Activated CD4-positive, CD25-positive, alpha-beta regulatory T cell treated with anti-CD3 and anti-CD28 coated beads, Interleukin-2, amount 50 U/mL, for 24 hours (primary cell): ENCODE results near the gene KRTAP9-9.
"Not testable (repeated sequence)": the region's sequence is repeated elsewhere in the genome, so short reads cannot be mapped to it uniquely, and the experiment has no call there.

Experiments
- ATAC-seq, 2 donors: fragments of 150-1000 bp; cut with Tn5 transposase; one replicate each; pipeline ENCODE4 v1.10.0; 2021; ENCODE audit warnings: mild to moderate bottlenecking in 1 of 2, moderate library complexity in 1 of 2

KRTAP9-9 gene

GRCh38 chr17:41265078-41265477 is 9.9 kb downstream of the KRTAP9-9 start, which contains the start of gene KRTAP9-6:
TSS of gene KRTAP9-6 (plus strand) at chr17:41265378. CDS start at chr17:41265378, 0 bp downstream.
- ATAC-seq = no peak

DNA sequence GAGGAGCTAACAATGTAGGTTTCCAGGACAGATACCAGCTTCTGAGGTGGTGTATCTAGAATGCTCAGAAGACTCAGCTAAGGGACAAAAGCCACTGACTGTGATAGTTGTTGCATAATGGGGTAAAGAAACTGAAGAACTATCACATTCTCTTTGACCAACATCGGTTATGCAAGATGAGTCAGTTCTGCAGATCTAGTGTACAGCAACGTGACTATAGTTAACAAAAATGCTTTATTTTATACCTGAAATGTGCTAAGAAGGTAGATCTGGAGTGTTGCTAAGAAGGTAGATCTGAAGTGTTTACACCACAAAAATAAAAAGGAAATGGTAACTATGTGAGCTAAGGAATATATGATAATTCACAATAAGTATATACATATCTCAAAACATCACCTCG is 12.5 kb downstream of the KRTAP9-9 start:
- no peak for ATAC-seq

- not testable (repeated sequence) for ATAC-seq
These were observed 16.1 kb downstream of the KRTAP9-9 start for GRCh38 chr17:41271323-41271722.

GRCh38 chr17:41271858-41272257 is 16.7 kb downstream of the KRTAP9-9 start:
- ATAC-seq = no peak

- ATAC-seq = not testable (repeated sequence)
These were observed 20.5 kb downstream of the KRTAP9-9 start, which contains the start of gene KRTAP9-7 for GRCh38 chr17:41275648-41276190. TSS of gene KRTAP9-7 (plus strand) at chr17:41275698. CDS start at chr17:41275698, 0 bp downstream.

- ATAC-seq = no peak
These were observed 23.2 kb downstream of the KRTAP9-9 start for GRCh38 chr17:41278176-41278955.

DNA sequence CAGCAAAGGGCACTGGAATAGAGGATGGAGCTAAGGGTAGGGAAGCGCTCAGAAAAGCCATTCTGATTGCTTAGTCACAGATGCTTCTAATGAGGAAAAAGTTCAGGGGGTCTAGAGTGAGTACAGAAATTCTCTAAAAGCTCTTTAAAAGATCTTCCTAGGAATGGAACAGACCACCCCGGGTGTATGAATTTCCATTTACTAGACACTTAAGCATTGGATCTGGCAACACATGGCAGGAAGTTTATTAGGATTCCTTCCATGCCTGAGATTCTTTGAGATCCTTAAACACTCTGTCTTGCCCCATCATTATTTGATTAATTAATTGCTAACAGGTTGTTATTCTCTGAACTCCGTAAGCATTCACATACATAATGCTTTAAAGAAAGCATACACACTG is 28.9 kb downstream of the KRTAP9-9 start:
- no peak for ATAC-seq

- ATAC-seq = no peak
These were observed 29.4 kb downstream of the KRTAP9-9 start for GRCh38 chr17:41284546-41284945.

GRCh38 chr17:41287050-41287449 is 31.9 kb downstream of the KRTAP9-9 start:
- no peak for ATAC-seq

DNA sequence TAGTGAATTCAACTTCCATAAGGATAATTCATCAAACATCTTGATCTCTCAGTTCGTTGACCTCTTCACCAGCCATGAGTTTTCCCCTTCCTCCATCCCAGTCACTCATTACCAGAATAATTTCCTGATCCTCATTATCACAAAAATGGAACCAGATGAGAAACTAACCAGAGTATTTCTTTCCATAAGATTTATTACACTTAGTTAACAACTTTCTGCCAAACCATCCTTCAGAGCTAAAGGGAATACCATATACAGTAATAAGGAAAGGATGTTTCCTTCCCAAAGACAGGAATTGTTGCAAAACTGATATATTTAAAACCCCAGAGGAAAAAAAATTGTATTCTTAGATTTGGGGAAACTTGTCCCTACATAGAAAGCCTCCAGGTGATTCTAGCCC is 38.8 kb downstream of the KRTAP9-9 start:
- no peak for ATAC-seq

- no peak for ATAC-seq
These were observed 41.7 kb downstream of the KRTAP9-9 start for GRCh38 chr17:41296846-41297245.

GRCh38 chr17:41298458-41299135 is 43.4 kb downstream of the KRTAP9-9 start:
- no peak for ATAC-seq

DNA sequence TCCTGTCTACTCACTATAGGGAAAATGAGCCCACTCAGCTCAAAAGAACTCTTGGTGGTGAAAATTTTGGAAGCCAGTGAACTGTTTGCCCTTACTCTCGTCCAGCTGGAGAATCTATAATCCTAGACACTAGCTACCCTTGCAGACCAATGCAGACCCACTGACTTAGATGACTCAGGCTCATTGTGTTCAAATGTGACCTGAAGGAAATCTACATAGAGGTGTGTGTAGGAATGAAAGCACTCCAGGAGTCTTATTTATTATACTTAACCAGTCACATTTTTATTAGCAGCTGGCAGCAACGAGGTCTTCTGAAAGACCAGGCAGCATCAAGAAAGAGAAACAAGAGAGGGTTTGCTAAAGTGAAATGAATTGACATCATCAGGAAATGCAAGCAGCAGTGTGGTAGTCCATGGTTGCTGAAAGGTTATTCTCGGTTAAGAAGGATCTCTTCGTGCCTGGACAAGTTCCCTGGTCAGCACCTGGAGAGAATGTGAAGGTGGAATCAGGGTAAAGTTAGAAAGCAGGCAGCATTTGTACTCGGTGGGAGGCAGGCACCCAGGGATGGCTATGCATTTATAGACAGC is 46.1 kb downstream of the KRTAP9-9 start:
- no peak for ATAC-seq

DNA sequence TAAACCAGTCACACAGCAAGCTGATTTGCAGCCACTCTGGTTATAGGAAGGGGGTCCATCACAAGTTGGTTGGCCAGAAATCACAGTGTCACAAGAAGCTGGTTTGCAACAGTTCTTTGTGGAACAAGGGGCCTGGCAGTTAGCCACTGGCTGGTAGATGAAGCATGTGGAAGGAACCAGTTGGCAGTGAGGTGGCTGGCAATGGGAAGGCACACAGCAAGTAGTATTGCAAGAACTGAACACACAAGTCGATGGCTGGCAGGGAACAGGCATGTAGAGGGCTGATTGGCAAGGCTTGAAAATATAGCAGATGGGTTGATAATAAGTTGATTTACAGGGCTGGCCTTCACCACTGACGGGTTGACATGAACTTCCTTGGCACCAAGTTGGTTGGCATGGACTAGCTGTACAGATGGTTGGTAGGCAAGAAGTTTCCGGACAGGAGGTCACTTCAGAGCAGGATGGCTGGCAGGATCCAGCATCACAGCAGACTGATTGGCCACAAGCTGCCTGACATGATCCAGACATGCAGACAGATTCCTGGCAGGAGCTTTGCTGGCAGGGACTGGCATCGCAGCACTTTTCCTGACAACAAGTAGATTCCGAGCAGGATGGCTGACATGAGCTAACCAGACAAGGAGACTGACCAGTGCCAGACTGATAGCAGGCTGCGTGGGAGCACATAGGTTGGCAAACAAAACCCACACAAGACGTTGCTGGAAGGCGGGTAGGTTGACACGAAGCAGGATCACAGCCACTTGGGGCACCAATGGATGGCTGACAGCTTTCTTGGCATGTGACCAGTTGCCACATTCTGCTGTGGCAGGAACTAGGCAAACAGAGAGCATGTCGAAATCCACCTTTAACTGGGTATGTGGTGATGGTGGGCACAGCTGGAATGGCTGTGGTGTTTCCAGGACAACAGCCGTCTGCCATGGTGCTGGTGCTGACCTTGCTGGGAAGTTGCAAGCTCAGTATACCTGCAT is 47.0 kb downstream of the KRTAP9-9 start, which contains the start of gene KRTAP29-1:
Gene KRTAP29-1 (minus strand): TSS at position 936 of the 986 bp plus-strand sequence. CDS start 0 bp downstream, at position 936.
- ATAC-seq = no peak

GRCh38 chr17:41302981-41303380 is 47.8 kb downstream of the KRTAP9-9 start:
- no peak for ATAC-seq

DNA sequence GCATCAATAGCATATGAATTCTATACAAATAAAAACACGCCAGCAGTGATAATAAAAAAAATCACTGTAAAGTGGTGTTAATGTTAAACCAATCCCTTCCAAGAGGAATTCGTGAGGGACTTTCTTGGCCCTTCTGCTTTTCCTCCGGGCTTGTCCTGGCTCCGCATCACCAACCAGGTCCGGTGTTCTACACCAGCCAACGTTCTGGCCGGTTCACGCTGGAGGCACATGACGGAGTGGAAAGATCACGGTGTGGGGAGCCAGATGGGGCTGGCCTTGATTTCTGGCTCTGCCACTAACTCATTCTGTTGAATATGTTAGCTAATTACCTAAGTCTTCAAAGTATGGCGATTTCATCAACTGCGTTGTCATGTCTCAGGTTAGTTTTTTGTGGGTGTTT is 48.9 kb downstream of the KRTAP9-9 start:
- no peak for ATAC-seq
